CD8-positive, alpha-beta memory T cell (primary cell): ENCODE results near the gene KCTD10. TPM values are rescaled to one million over a fixed set of nuclear protein-coding genes. Genes with fewer than 3 reads are reported as not detected.
"Not testable (repeated sequence)": the region's sequence is repeated elsewhere in the genome, so short reads cannot be mapped to it uniquely, and the experiment has no call there.

ENCODE experiments used
- CTCF ChIA-PET: fragments of 350-600 bp; sonication (Branson Sonifier 250); formaldehyde crosslinking; loops from one replicate; lab custom pipeline; 2021; ENCODE audit warnings: antibody characterized with exemption; lab: Charles Lee
- POLR2A ChIA-PET: fragments of 350-600 bp; sonication (Branson Sonifier 250); formaldehyde crosslinking; loops from one replicate; lab custom pipeline; 2021; ENCODE audit warnings: antibody characterized with exemption; lab: Charles Lee
- DNase-seq, 5 donors: peaks; one replicate each; pipeline versions ENCODE4 v3.0.0 to v3.0.0-alpha.2; 2020 to 2022; ENCODE audit warnings: mixed read lengths in 1 of 5
- H3K27ac ChIP-seq: one replicate; pipeline ENCODE4 v1.7.0; 2013; ENCODE audit warnings: low read depth, mild to moderate bottlenecking, low read length, moderate library complexity
- H3K27me3 ChIP-seq: 2 replicates; pipeline ENCODE4 v1.7.0; 2013; ENCODE audit warnings: low read length, mild to moderate bottlenecking; ENCODE audit not compliant: insufficient read depth, poor library complexity, severe bottlenecking
- H3K36me3 ChIP-seq: 2 replicates; pipeline ENCODE4 v1.7.0; 2013; ENCODE audit warnings: mild to moderate bottlenecking, low read length, moderate library complexity; ENCODE audit not compliant: insufficient read depth
- H3K4me1 ChIP-seq: 2 replicates; pipeline ENCODE4 v1.7.0; 2013; ENCODE audit warnings: mild to moderate bottlenecking, low read length, moderate library complexity; ENCODE audit not compliant: insufficient read depth
- H3K4me3 ChIP-seq: 2 replicates; pipeline ENCODE4 v1.7.0; 2013; ENCODE audit warnings: mild to moderate bottlenecking, low read length
- H3K9me3 ChIP-seq: 2 replicates; pipeline ENCODE4 v1.7.0; 2013; ENCODE audit warnings: mild to moderate bottlenecking, low read length
- H3K27ac Mint-ChIP-seq, 8 donors: one replicate each; pipeline ENCODE4 v1.8.0; 2020 to 2021; ENCODE audit warnings: mixed read lengths in 8 of 8, mild to moderate bottlenecking in 6 of 8, inconsistent platforms in 3 of 8, moderate library complexity in 3 of 8
- H3K27me3 Mint-ChIP-seq, 2 donors: one replicate each; pipeline ENCODE4 v1.8.0; 2020 to 2021; ENCODE audit warnings: mixed read lengths in 2 of 2, mild to moderate bottlenecking in 1 of 2, moderate library complexity in 1 of 2
- H3K36me3 Mint-ChIP-seq, 3 donors: one replicate each; pipeline ENCODE4 v1.8.0; 2020 to 2021; ENCODE audit warnings: mixed read lengths in 3 of 3, inconsistent platforms in 1 of 3, mild to moderate bottlenecking in 1 of 3
- H3K4me1 Mint-ChIP-seq, 3 donors: one replicate each; pipeline ENCODE4 v1.8.0; 2020 to 2021; ENCODE audit warnings: mixed read lengths in 3 of 3, inconsistent platforms in 1 of 3, mild to moderate bottlenecking in 1 of 3
- H3K4me3 Mint-ChIP-seq, 7 donors: one replicate each; pipeline ENCODE4 v1.8.0; 2020 to 2021; ENCODE audit warnings: mixed read lengths in 7 of 7, mild to moderate bottlenecking in 6 of 7, moderate library complexity in 4 of 7, inconsistent platforms in 2 of 7
- H3K9me3 Mint-ChIP-seq, 5 donors: one replicate each; pipeline ENCODE4 v1.8.0; 2020 to 2022; ENCODE audit warnings: mixed read lengths in 5 of 5, mild to moderate bottlenecking in 3 of 5, moderate library complexity in 2 of 5, inconsistent platforms in 1 of 5
- polyA plus RNA-seq: library from polyadenylated mRNA; unstranded; fragments of 300-500 nt; fragmentation: Illumina TruSeq; gene quantifications from one replicate; pipeline ENCODE4 v1.2.3, GENCODE V29; 2021
- total RNA-seq, 2 experiments: library from RNA; stranded (reverse); gene quantifications; one replicate each; pipeline ENCODE4 v1.2.3, GENCODE V29; 2021

Gene KCTD10
- total and polyA plus RNA-seq, 3 experiments from 2014 or later, result 27.4 to 48.1 (median 44.9) TPM

- ChIA-PET CTCF (interaction anchor here (0.6 to 2.0 kb wide), 9 partner anchors 11 to 413 kb away, joined by 3 to 13 read pairs (median 4); partner anchors contain the start of genes MMAB and MVK), POLR2A (no interaction called here)
- Histone ChIP-seq H3K27me3 (no peaks in the 10 kb centered on the region), H3K4me3 (no peak overlapping the region), H3K27ac (no peak overlapping the region), H3K9me3 (no peaks in the 10 kb centered on the region), H3K36me3 (no peaks in the 10 kb centered on the region), H3K4me1 (no peaks in the 10 kb centered on the region)
- Mint-ChIP-seq H3K36me3 (no peaks in the 10 kb centered on the region), H3K9me3 (no peaks in the 10 kb centered on the region), H3K4me3 (peak overlapping the region in 4 of 7 donors; percentile 49 to 63 (median 56)), H3K27me3 (peaks cover 0 to 2% of the 10 kb centered on the region in 2 donors), H3K4me1 (peaks cover 6 to 12% (median 11%) of the 10 kb centered on the region in 3 donors), H3K27ac (peak overlapping the region in 2 of 8 donors; percentile 42 to 71)
- DNase-seq, result no peak
These were observed 44.7 kb downstream of the KCTD10 start for GRCh38 chr12:109432431-109432830.

- H3K9me3 ChIP-seq, result no peaks in the 10 kb centered on the region
- no peaks in the 10 kb centered on the region for H3K9me3 Mint-ChIP-seq
- no peak overlapping the region for H3K4me3 Mint-ChIP-seq
- H3K27ac Mint-ChIP-seq, result no peak overlapping the region
- ChIA-PET POLR2A (no interaction called here), CTCF (interaction anchor here (0.9 to 1.6 kb wide), 3 partner anchors 9 to 42 kb away, joined by 3 to 4 read pairs (median 3); no protein-coding TSS in a partner anchor)
- no peak overlapping the region for H3K4me3 ChIP-seq
- peaks cover 6 to 12% (median 11%) of the 10 kb centered on the region in 3 donors for H3K4me1 Mint-ChIP-seq
- no peaks in the 10 kb centered on the region for H3K36me3 Mint-ChIP-seq
- H3K36me3 ChIP-seq, result no peaks in the 10 kb centered on the region
- H3K27me3 ChIP-seq, result no peaks in the 10 kb centered on the region
- no peak for DNase-seq
- peaks cover 10 to 15% of the 10 kb centered on the region in 2 donors for H3K27me3 Mint-ChIP-seq
- H3K27ac ChIP-seq, result no peak overlapping the region
- no peaks in the 10 kb centered on the region for H3K4me1 ChIP-seq
These were observed 46.9 kb downstream of the KCTD10 start for GRCh38 chr12:109430244-109430643.

- H3K4me3 Mint-ChIP-seq, H3K9me3 ChIP-seq, H3K4me1 ChIP-seq, POLR2A ChIA-PET, H3K36me3 ChIP-seq, H3K27me3 ChIP-seq, H3K27ac Mint-ChIP-seq, DNase-seq, H3K4me3 ChIP-seq, H3K36me3 Mint-ChIP-seq, H3K9me3 Mint-ChIP-seq, H3K27ac ChIP-seq: not testable (repeated sequence)
- CTCF ChIA-PET, result interaction anchor here (0.7 to 1.9 kb wide), 9 partner anchors 13 to 534 kb away, joined by 3 to 13 read pairs (median 3); no protein-coding TSS in a partner anchor
- peaks cover 15 to 28% of the 10 kb centered on the region in 2 donors for H3K27me3 Mint-ChIP-seq
- peaks cover 6 to 12% (median 11%) of the 10 kb centered on the region in 3 donors for H3K4me1 Mint-ChIP-seq
These were observed 48.3 kb downstream of the KCTD10 start for GRCh38 chr12:109428804-109429203.

GRCh38 chr12:109428037-109428629 lies 49.0 kb downstream of the KCTD10 start:
- peak; percentile 51 to 79 (median 63) for DNase-seq
- Histone ChIP-seq H3K27ac (no peak overlapping the region), H3K36me3 (no peaks in the 10 kb centered on the region), H3K27me3 (no peaks in the 10 kb centered on the region), H3K4me3 (no peak overlapping the region), H3K4me1 (no peaks in the 10 kb centered on the region), H3K9me3 (no peaks in the 10 kb centered on the region)
- peaks cover 19 to 34% of the 10 kb centered on the region in 2 donors for H3K27me3 Mint-ChIP-seq
- ChIA-PET POLR2A (no interaction called here), CTCF (interaction anchor here (0.5 to 1.9 kb wide), 15 partner anchors 11 to 535 kb away, joined by 3 to 13 read pairs (median 3); no protein-coding TSS in a partner anchor)
- no peak overlapping the region for H3K4me3 Mint-ChIP-seq
- peaks cover 5 to 6% (median 6%) of the 10 kb centered on the region in 3 donors for H3K4me1 Mint-ChIP-seq
- H3K9me3 Mint-ChIP-seq, result no peaks in the 10 kb centered on the region
- H3K36me3 Mint-ChIP-seq, result no peaks in the 10 kb centered on the region
- no peak overlapping the region for H3K27ac Mint-ChIP-seq

- no peak for DNase-seq
- Histone ChIP-seq H3K4me3 (no peak overlapping the region), H3K4me1 (no peaks in the 10 kb centered on the region), H3K9me3 (no peaks in the 10 kb centered on the region), H3K27me3 (no peaks in the 10 kb centered on the region), H3K27ac (no peak overlapping the region), H3K36me3 (no peaks in the 10 kb centered on the region)
- Mint-ChIP-seq H3K27ac (no peak overlapping the region), H3K9me3 (peaks cover 0 to 3% (median 0%) of the 10 kb centered on the region in 5 donors), H3K4me1 (no peaks in the 10 kb centered on the region), H3K36me3 (no peaks in the 10 kb centered on the region), H3K27me3 (peaks cover 31 to 56% of the 10 kb centered on the region in 2 donors), H3K4me3 (no peak overlapping the region)
- ChIA-PET POLR2A (no interaction called here), CTCF (no interaction called here)
These were observed 53.7 kb downstream of the KCTD10 start for GRCh38 chr12:109423392-109423791.

- H3K4me1 ChIP-seq, result no peaks in the 10 kb centered on the region
- H3K4me3 Mint-ChIP-seq, result no peak overlapping the region
- H3K9me3 Mint-ChIP-seq, result peaks cover 0 to 3% (median 0%) of the 10 kb centered on the region in 5 donors
- H3K36me3 ChIP-seq, result no peaks in the 10 kb centered on the region
- H3K36me3 Mint-ChIP-seq, result no peaks in the 10 kb centered on the region
- H3K27me3 Mint-ChIP-seq, result peaks cover 31 to 56% of the 10 kb centered on the region in 2 donors
- no peaks in the 10 kb centered on the region for H3K27me3 ChIP-seq
- no peaks in the 10 kb centered on the region for H3K4me1 Mint-ChIP-seq
- ChIA-PET POLR2A (no interaction called here), CTCF (interaction anchor here (1.1 to 2.4 kb wide), 3 partner anchors 8 to 353 kb away, joined by 3 to 13 read pairs (median 4); no protein-coding TSS in a partner anchor)
- no peak for DNase-seq
- no peak overlapping the region for H3K27ac ChIP-seq
- no peak overlapping the region for H3K27ac Mint-ChIP-seq
- no peaks in the 10 kb centered on the region for H3K9me3 ChIP-seq
- H3K4me3 ChIP-seq, result no peak overlapping the region
These were observed 54.8 kb downstream of the KCTD10 start for GRCh38 chr12:109422251-109422650.

- H3K27ac ChIP-seq, result no peak overlapping the region
- no peak for DNase-seq
- Mint-ChIP-seq H3K27me3 (peaks cover 30 to 54% of the 10 kb centered on the region in 2 donors), H3K27ac (peak overlapping the region in 1 of 8 donors; percentile 44), H3K36me3 (no peaks in the 10 kb centered on the region), H3K9me3 (peaks cover 0 to 3% (median 0%) of the 10 kb centered on the region in 5 donors), H3K4me3 (no peak overlapping the region), H3K4me1 (no peaks in the 10 kb centered on the region)
- H3K36me3 ChIP-seq, result no peaks in the 10 kb centered on the region
- ChIA-PET CTCF (interaction anchor here (1.1 to 2.4 kb wide), 2 partner anchors 9 to 11 kb away, joined by 4 to 13 read pairs; no protein-coding TSS in a partner anchor), POLR2A (no interaction called here)
- H3K4me1 ChIP-seq, result no peaks in the 10 kb centered on the region
- no peak overlapping the region for H3K4me3 ChIP-seq
- no peaks in the 10 kb centered on the region for H3K27me3 ChIP-seq
- no peaks in the 10 kb centered on the region for H3K9me3 ChIP-seq
These were observed 55.6 kb downstream of the KCTD10 start for GRCh38 chr12:109421355-109422087.
